ENCODE data around the gene ZNF799.
A peak's percentile ranks its signal among the peaks of the same experiment; 100 is the strongest.

- TF ChIP-seq CTCF (IDR thresholded peaks at IDR 0.05): peak; percentile 60
- TF ChIP-seq EZH2phosphoT487 (IDR thresholded peaks at IDR 0.05): no peak
These were observed 35.6 kb downstream of the ZNF799 start, which contains the start of gene ZNF442 for GRCh38 chr19:12365236-12366162.

Measured in neural progenitor cell (in vitro differentiated cells).